ENCODE results near the gene KRTAP10-2.
"Not testable (repeated sequence)": the region's sequence is repeated elsewhere in the genome, so short reads cannot be mapped to it uniquely, and the experiment has no call there.

The KRTAP10-2 gene

DNA sequence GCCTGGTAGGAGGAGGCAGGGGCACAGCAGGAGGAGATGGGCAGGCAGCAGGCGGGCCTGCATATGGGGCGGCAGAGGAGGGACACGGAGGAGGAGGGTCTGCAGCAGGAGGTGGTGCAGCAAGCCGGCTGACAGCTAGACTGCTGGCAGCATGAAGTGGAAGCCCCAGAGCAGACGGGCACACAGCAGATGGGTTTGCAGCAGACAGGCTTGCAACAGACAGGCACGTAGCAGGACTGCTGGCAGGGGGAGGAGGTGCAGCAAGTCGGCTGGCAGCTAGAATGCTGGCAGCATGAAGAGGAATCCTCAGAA lies 28.5 kb upstream of the KRTAP10-2 start:
- Histone ChIP-seq H3K4me3 (no peak overlapping the region), H3K27ac (no peak overlapping the region)
- TF ChIP-seq, protein P1, sequence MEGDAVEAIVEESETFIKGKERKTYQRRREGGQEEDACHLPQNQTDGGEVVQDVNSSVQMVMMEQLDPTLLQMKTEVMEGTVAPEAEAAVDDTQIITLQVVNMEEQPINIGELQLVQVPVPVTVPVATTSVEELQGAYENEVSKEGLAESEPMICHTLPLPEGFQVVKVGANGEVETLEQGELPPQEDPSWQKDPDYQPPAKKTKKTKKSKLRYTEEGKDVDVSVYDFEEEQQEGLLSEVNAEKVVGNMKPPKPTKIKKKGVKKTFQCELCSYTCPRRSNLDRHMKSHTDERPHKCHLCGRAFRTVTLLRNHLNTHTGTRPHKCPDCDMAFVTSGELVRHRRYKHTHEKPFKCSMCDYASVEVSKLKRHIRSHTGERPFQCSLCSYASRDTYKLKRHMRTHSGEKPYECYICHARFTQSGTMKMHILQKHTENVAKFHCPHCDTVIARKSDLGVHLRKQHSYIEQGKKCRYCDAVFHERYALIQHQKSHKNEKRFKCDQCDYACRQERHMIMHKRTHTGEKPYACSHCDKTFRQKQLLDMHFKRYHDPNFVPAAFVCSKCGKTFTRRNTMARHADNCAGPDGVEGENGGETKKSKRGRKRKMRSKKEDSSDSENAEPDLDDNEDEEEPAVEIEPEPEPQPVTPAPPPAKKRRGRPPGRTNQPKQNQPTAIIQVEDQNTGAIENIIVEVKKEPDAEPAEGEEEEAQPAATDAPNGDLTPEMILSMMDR (IDR thresholded peaks at IDR 0.05): no peak
- no peak for DNase-seq (ENCODE audit: low spot score)

- H3K4me3 ChIP-seq: no peak overlapping the region
- DNase-seq (ENCODE audit: low spot score): no peak
- H3K27ac ChIP-seq: no peak overlapping the region
- TF ChIP-seq, protein P1 (IDR thresholded peaks at IDR 0.05): no peak
Observed at GRCh38 chr21:44579056-44579832, 27.9 kb upstream of the KRTAP10-2 start.

- no peak for DNase-seq (ENCODE audit: low spot score)
- H3K4me3 ChIP-seq: no peak overlapping the region
- TF ChIP-seq, protein P1 (IDR thresholded peaks at IDR 0.05): no peak
- H3K27ac ChIP-seq: no peak overlapping the region
Observed at GRCh38 chr21:44578371-44579055, 27.2 kb upstream of the KRTAP10-2 start.

- Histone ChIP-seq H3K27ac (no peak overlapping the region), H3K4me3 (no peak overlapping the region)
- TF ChIP-seq, protein P1 (IDR thresholded peaks at IDR 0.05): no peak
- DNase-seq (ENCODE audit: low spot score): no peak
Observed at GRCh38 chr21:44576025-44576420, 24.7 kb upstream of the KRTAP10-2 start.

DNA sequence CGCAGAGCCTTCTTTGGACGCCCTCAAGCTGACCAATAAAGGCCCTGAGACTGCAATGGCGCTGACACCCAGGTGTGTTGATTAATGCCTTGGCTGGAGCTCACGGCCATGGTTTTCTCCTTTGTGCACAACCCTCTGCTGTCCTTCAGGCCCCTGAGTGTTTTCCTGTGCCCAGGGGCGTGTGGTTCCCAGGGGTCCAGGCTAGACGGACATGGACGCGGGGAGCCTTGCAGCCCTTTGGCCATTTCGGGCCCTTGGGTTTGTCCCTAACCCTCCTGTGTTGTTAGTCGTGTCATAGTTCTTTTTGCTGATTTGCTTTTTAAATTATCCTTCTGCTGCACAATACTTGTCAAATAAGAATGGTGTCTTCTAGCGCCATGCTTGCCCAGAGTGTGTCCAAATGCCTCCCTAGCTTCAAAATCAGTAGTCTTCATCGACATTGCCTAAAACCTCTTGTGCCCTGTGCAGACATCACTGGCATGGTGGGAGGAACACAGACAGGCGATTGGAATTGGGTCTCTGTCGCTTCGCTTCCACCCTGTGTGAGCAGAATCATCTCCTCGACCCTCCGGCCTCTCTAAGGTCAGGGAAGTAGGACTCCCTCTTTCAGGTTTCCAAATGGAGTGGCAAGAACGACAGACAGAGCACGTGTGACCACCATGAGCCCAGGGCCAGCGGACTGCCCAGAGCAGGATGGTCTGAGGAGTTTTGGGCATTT lies 24.2 kb upstream of the KRTAP10-2 start:
- no peak overlapping the region for H3K27ac ChIP-seq
- TF ChIP-seq, protein P1 (IDR thresholded peaks at IDR 0.05): no peak
- H3K4me3 ChIP-seq: no peak overlapping the region
- no peak for DNase-seq (ENCODE audit: low spot score)

DNA sequence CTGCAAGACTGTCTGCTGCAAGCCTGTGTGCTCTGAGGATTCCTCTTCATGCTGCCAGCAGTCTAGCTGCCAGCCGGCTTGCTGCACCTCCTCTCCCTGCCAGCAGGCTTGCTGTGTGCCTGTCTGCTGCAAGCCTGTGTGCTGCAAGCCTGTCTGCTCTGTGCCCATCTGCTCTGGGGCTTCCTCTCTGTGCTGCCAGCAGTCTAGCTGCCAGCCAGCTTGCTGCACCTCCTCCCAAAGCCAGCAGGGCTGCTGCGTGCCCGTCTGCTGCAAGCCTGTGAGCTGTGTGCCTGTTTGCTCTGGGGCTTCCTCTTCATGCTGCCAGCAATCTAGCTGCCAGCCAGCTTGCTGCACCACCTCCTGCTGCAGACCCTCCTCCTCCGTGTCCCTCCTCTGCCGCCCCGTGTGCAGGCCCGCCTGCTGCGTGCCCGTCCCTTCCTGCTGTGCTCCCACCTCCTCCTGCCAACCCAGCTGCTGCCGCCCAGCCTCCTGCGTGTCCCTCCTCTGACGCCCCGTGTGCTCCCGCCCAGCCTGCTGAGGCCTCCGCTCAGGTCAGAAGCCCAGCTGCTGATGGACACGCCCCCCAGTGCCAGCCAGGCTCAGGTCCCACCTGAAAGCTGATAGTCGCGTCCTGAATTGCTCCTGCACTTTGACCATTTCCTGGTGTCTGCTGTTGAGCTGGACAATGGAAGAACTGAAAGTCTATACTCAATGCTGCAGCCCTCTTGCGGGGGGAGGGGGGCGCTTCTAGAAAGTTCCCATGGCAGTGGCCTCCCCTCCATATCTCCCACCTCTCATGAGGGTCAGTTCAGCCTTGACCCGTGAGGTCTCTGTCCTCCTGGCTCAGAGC lies 23.4 kb upstream of the KRTAP10-2 start:
- TF ChIP-seq, protein P1 (IDR thresholded peaks at IDR 0.05): no peak
- H3K27ac ChIP-seq: no peak overlapping the region
- DNase-seq (ENCODE audit: low spot score): no peak
- H3K4me3 ChIP-seq: no peak overlapping the region

- H3K4me3 ChIP-seq; DNase-seq (ENCODE audit: low spot score); H3K27ac ChIP-seq: not testable (repeated sequence)
Observed at GRCh38 chr21:44573630-44574456, 22.5 kb upstream of the KRTAP10-2 start, which contains the start of gene KRTAP10-4. Gene KRTAP10-4, plus strand, starts transcription at chr21:44573729. Its CDS starts 30 bp downstream, at chr21:44573759.

Measured in coronary artery (tissue), 2 donors.